ENCODE data around the gene LIMCH1.

DNA sequence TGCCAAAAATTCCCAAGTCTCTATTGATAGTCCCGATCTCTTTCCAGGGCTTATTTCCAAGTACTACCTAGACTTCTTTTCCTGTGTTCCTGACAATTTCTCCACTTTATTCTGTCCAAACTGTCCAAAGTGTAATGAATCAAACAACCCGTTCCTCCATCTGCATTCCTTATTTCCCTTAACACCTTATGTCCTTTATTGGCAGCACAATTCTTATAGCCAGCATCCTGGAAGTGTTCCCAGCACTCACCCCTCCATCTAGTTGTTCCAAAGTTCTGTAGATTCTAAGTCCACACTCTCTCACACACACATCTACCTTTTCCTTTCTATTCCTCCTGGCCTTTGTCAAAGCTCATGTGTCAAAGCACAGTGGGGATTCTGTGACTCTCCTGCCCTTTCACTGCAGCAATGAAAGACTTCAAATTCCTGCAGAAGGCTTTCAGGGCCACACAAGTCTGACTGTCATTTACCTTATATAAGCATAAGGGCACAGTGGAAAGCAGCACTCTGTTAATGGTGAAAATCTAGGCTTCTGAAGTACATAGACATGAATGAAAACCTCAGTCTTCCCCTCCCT is 22.1 kb downstream of the LIMCH1 start:
- TF ChIP-seq, protein P1, sequence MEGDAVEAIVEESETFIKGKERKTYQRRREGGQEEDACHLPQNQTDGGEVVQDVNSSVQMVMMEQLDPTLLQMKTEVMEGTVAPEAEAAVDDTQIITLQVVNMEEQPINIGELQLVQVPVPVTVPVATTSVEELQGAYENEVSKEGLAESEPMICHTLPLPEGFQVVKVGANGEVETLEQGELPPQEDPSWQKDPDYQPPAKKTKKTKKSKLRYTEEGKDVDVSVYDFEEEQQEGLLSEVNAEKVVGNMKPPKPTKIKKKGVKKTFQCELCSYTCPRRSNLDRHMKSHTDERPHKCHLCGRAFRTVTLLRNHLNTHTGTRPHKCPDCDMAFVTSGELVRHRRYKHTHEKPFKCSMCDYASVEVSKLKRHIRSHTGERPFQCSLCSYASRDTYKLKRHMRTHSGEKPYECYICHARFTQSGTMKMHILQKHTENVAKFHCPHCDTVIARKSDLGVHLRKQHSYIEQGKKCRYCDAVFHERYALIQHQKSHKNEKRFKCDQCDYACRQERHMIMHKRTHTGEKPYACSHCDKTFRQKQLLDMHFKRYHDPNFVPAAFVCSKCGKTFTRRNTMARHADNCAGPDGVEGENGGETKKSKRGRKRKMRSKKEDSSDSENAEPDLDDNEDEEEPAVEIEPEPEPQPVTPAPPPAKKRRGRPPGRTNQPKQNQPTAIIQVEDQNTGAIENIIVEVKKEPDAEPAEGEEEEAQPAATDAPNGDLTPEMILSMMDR (IDR thresholded peaks at IDR 0.05) = no peak
- no peak for TF ChIP-seq EZH2 (IDR thresholded peaks at IDR 0.05)
